ENCODE data around the gene NGLY1.

DNA sequence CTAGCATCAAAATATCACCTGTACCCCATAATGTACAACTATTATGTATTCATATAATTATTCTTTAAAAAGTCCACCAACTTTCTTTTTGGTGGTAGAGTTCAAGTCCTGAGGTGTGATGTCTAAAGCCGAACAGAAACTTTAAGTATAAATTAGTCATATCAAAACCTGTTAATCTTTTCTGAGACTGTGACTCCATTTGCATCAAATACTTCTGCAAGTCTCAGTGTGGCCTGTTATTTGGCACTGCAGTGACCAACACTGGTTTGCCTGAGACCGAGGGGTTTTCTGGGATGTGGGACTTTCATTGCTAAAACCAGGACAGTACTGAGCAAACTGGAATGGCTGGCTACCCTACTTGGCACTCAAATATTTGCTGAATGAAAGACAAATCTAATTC lies 7.3 kb downstream of the NGLY1 start:
- no peak for TF ChIP-seq POLR2A (IDR thresholded peaks at IDR 0.05)
- TF ChIP-seq, protein P1, sequence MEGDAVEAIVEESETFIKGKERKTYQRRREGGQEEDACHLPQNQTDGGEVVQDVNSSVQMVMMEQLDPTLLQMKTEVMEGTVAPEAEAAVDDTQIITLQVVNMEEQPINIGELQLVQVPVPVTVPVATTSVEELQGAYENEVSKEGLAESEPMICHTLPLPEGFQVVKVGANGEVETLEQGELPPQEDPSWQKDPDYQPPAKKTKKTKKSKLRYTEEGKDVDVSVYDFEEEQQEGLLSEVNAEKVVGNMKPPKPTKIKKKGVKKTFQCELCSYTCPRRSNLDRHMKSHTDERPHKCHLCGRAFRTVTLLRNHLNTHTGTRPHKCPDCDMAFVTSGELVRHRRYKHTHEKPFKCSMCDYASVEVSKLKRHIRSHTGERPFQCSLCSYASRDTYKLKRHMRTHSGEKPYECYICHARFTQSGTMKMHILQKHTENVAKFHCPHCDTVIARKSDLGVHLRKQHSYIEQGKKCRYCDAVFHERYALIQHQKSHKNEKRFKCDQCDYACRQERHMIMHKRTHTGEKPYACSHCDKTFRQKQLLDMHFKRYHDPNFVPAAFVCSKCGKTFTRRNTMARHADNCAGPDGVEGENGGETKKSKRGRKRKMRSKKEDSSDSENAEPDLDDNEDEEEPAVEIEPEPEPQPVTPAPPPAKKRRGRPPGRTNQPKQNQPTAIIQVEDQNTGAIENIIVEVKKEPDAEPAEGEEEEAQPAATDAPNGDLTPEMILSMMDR (IDR thresholded peaks at IDR 0.05), result no peak
- no peak for TF ChIP-seq POLR2AphosphoS5 (IDR thresholded peaks at IDR 0.05)
